Stimulated activated CD8-positive, alpha-beta memory T cell treated with anti-CD3 and anti-CD28 coated beads, Interleukin-15, amount 100 ng/mL, for 24 hours (primary cell): Measurements from ENCODE around the gene TK1.

ENCODE experiments used
- DNase-seq: peaks from one replicate; pipeline ENCODE4 v3.0.0-alpha.2; 2020; ENCODE audit warnings: low read depth

Gene TK1

DNA sequence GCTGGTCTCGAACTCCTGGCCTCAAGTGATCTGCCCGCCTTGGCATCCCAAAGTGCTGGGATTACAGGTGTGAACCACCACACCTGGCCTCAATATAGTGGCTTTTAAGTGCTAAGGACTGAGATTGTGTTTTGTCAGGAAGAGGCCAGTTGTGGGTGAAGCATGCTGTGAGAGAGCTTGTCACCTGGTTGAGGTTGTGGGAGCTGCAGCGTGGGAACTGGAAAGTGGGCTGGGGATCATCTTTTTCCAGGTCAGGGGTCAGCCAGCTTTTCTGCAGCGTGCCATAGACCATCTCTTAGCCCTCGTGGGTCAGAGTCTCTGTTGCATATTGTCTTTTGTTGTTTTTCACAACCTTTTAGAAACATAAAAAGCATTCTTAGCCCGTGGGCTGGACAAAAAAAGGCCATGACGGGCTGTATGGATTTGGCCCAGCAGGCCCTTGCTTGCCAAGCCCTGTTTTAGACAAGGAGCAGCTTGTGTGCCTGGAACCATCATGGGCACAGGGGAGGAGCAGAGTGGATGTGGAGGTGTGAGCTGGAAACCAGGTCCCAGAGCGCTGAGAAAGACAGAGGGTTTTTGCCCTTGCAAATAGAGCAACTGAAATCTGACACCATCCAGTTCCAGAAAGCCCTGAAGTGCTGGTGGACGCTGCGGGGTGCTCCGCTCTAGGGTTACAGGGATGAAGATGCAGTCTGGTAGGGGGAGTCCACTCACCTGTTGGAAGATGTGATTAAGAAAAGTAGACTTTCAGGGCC lies 32.7 kb upstream of the TK1 start:
- DNase-seq: no peak

DNA sequence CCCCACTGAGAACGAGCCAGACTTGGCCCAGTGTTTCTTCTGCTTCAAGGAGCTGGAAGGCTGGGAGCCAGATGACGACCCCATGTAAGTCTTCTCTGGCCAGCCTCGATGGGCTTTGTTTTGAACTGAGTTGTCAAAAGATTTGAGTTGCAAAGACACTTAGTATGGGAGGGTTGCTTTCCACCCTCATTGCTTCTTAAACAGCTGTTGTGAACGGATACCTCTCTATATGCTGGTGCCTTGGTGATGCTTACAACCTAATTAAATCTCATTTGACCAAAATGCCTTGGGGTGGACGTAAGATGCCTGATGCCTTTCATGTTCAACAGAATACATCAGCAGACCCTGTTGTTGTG lies 27.8 kb upstream of the TK1 start:
- no peak for DNase-seq

GRCh38 chr17:78214016-78214705 lies 27.3 kb upstream of the TK1 start, which contains the start of gene BIRC5:
BIRC5 (plus strand) TSS chr17:78214253; CDS start chr17:78214317, 64 bp downstream.
- peak; percentile 83 for DNase-seq

DNA sequence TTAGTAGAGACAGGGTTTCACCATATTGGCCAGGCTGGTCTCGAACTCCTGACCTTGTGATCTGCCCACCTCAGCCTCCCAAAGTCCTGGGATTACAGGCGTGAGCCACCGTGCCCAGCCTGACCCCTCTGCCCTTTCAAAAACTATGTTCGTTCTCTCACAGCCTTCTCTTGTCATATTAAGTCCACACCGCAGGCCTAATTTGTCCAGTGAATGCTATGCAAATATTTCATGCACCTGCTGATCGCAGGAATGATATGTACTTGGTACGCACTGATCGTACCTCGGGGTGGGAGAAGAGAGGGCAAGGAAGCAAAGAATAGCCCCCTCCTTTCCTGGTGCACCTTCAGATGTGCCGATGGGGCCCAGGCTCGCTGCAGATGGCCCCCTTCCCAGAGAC lies 24.2 kb upstream of the TK1 start:
- DNase-seq: no peak

DNA sequence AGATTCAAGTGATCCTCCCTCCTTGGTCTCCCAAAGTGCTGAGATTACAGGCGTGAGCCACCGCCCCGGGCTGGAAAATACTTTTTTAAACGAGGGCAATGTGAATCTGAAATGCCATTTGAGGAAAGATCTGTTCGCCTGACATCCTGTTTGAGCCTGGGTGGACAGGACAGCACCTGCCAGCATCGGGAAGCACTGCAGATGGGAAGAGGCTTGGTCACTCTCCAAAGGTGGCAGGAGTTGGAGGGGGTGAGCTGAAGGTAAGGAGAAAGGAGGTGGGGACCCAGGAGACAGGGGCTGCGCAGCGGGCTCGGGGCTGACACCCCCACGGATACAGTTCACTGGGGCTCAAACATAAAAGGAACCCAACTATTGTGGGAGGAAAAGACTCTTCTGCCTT lies 23.3 kb upstream of the TK1 start:
- no peak for DNase-seq

GRCh38 chr17:78208486-78208885 lies 21.6 kb upstream of the TK1 start:
- no peak for DNase-seq

GRCh38 chr17:78206298-78206697 lies 19.4 kb upstream of the TK1 start:
- no peak for DNase-seq

DNA sequence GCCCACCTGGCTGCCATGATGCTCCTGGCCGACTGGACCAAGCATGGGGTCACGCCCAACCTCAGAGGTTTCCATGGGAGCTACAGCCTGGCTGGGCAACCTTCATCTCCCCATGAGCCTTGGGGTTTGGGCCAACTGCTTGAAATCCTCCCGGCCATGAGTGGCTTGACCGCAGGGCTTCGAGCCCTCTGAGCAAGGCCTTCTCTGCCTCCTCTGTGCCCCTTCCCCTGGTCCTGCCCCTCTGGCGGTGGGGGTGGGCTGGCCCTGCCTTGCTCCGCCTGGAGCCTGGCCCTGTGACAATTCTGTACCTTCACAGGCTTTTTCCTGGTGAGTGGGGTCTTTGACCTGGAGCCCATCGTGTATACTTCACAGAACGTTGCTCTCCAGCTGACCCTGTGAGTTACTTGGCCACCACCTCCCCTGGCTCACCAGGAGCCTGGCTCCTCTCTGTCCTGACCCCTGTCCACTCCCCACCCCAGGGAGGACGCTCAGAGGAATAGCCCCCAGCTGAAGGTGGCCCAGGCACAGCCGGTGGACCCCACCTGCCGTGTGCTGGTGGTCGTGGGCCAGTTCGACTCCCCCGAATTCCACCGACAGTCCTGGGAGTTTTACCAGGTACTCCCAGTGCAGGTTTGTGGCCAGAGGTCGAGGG lies 18.4 kb upstream of the TK1 start:
- no peak for DNase-seq

GRCh38 chr17:78204387-78205123 lies 17.7 kb upstream of the TK1 start:
- DNase-seq: no peak

GRCh38 chr17:78202666-78203065 lies 15.8 kb upstream of the TK1 start:
- DNase-seq: no peak

- DNase-seq: no peak
These were observed 13.6 kb upstream of the TK1 start for GRCh38 chr17:78200451-78200850.

GRCh38 chr17:78197147-78197832 lies 10.4 kb upstream of the TK1 start:
- no peak for DNase-seq

DNA sequence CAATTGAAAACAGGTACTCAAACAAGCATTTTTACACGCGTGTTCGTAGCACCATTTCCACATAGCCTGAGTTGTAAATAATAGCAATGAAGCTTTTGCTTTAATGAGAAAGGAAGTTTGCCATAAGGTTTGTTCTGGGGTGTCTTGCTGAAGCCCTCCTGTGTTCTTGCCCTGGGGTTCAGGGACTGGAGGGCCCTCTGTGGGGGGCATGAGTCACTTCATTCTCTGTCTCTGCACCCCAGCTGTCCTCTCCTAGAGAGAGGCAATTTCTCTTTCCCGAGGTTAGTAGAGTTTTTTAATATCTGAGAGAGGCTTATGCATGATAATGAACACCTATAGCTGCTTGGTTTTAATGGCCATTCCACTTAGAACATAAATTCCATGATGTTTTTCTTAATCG lies 9.9 kb upstream of the TK1 start:
- DNase-seq: no peak

GRCh38 chr17:78185981-78186691 lies 716 bp downstream of the TK1 start:
- DNase-seq: no peak

DNA sequence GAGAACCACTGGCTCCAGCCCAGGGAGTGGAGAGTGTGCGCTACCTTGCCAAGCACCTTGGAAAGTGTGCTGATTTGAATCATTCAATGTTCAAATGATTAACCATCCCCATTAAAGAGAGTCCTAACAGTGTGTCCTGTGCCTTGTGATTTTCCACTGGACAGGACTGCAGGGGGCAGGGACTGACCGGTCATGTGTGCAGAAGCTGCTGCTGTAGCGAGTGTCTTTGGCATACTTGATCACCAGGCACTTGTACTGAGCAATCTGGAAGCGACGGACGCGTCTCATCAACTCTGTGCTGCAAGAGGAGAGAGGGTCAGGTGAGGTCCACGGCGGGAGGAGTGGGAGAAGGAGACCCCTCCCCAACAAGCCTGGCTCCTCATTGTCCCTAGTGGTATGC lies 2.0 kb downstream of the TK1 start:
- DNase-seq: no peak

GRCh38 chr17:78184351-78184750 lies 2.5 kb downstream of the TK1 start:
- DNase-seq: no peak

DNA sequence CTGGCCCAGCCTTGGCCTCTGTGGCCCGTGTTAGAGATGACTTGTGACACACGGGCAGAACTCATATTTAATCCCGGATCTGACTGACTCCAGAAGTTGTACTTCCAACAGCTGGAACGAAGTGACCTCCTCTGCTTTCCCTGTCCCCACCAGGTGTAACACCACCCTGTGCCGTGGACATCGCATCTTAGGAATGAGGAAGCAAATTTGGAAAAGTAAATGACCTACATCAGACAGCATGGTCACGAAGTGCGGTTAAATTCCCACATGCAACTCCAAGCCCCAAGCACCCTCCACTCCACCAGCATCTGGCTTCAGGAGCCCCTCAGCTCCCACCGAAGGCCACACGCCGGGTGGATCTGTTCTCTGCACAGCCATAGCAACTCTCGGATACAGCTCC lies 2.9 kb downstream of the TK1 start:
- no peak for DNase-seq

GRCh38 chr17:78182504-78182903 lies 4.3 kb downstream of the TK1 start:
- no peak for DNase-seq

GRCh38 chr17:78180508-78180907 lies 6.3 kb downstream of the TK1 start:
- DNase-seq: no peak

GRCh38 chr17:78180083-78180482 lies 6.8 kb downstream of the TK1 start:
- no peak for DNase-seq

GRCh38 chr17:78179372-78179771 lies 7.5 kb downstream of the TK1 start:
- no peak for DNase-seq
